ENCODE measurements around the gene MRPS11.
A peak's percentile ranks its signal among the peaks of the same experiment; 100 is the strongest.
"Not testable (repeated sequence)": the region's sequence is repeated elsewhere in the genome, so short reads cannot be mapped to it uniquely, and the experiment has no call there.

MRPS11 gene

GRCh38 chr15:88454867-88455810 lies 12.4 kb upstream of the MRPS11 start:
- DNase-seq (ENCODE audit: low spot score), result peak; percentile 67

DNA sequence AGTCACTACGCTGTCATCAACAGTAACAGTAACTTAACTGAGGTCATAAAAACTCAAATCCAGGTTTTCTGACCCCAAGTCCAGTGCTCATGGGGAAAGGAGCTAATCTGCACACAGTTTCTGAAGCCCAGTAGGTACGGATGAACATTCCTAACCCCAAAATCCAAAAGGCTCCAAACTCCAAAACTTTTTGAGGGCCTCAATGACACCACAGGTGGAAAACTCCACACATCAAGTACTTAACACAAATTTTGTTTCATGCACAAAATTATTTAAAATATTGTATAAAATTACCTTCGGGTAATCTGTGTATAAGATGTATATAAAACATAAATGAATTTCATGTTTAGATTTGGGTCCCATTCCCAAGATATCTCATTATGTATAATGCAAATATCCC lies 10.8 kb upstream of the MRPS11 start:
- DNase-seq (ENCODE audit: low spot score), result no peak

DNA sequence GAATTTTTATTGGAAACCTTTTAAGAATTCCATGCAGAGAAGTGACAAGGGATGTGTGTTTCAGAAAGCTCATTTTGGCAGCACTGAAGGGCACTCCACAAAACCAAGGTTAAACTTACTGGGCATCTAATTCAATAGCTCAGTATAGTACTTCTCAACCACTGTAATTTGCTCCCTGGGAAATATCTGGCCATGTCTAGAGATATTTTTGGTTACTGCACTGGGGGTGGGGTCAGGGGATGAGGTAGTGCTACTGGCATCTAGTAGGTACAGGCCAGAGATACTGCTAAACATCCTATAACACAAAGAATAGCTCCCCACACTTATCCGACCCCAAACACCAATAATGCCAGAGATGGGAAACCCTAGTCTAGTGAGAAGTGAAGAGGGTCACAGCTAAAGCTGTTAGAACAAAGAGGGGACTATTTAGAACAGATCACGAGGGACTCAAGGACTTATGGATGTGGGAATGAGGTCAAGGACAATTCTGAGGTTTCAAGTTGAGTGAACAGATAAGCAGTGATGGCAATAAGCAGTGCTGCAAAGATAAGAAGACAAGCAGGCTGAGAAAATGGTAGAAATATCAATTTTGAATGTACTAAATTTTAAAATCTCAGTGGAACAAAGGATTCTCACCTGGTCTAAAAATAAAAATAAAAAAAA lies 3.5 kb upstream of the MRPS11 start:
- DNase-seq (ENCODE audit: low spot score), result no peak

DNA sequence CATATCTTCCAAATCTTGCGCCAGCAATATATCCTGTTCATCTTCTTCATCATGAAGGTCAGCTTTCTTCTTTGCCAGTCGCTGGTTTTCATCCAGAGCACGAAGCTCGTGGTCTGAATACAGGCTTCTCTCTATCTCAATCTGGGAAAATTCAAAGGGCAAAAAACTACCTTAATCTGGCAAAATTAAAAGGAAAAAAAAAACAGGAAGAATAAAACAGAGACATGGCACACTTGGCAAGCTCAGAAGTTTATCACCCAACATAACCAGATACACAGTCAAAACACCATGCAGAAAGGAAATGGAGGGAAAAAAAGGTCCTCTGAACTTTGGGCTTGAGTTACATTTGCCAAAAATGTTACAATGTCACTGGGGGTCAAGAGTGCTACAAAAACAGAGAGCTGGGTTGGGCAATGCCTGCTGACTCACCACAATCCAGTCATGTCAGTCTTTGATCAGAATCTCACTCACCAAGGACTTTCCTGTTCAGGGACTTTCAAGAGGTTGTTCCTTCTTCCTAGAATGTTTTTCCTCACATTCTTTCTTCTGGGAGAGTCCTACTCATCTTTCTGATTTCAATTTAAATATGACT lies 1.8 kb upstream of the MRPS11 start:
- no peak for DNase-seq (ENCODE audit: low spot score)

- peak; percentile 15 for DNase-seq (ENCODE audit: low spot score)
Measured at GRCh38 chr15:88467935-88468528, 524 bp downstream of the MRPS11 start.

DNA sequence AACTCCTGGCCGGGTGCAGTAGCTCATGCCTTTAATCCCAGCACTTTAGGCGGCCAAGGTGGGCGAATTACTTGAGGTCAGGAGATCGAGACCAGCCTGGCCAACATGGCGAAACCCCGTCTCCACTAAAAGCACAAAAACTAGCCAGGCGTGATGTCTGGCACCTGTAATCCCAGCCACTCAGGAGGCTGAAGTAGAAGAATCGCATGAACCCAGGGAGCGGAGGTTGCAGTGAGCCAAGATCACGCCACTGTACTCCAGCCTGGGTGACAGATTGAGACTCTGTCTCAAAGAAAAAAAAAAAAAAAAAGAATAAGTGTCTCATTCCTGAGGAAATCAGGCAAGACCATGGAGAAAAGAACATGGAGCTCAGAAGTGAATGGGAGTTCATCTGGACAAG lies 1.2 kb downstream of the MRPS11 start:
- DNase-seq (ENCODE audit: low spot score), result not testable (repeated sequence)

DNA sequence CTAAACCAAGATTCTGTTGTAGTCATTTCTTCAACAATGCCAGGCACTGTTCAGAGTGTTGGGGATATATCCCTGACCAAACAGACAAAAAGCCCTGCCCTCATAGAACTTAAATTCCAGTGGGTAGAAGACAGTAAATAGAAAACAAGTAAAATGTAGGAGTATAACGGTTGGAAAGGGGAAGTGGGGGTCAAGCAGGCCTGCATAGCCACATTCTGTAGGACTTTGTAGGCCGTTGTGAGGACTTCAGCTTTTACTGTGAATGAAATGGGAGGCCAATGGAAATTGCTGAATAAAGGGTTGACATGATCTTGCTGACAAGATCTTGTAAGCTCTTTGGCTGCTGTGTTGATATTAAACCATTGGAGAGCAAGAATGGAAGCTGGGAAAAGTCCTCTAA lies 1.8 kb downstream of the MRPS11 start:
- no peak for DNase-seq (ENCODE audit: low spot score)

DNA sequence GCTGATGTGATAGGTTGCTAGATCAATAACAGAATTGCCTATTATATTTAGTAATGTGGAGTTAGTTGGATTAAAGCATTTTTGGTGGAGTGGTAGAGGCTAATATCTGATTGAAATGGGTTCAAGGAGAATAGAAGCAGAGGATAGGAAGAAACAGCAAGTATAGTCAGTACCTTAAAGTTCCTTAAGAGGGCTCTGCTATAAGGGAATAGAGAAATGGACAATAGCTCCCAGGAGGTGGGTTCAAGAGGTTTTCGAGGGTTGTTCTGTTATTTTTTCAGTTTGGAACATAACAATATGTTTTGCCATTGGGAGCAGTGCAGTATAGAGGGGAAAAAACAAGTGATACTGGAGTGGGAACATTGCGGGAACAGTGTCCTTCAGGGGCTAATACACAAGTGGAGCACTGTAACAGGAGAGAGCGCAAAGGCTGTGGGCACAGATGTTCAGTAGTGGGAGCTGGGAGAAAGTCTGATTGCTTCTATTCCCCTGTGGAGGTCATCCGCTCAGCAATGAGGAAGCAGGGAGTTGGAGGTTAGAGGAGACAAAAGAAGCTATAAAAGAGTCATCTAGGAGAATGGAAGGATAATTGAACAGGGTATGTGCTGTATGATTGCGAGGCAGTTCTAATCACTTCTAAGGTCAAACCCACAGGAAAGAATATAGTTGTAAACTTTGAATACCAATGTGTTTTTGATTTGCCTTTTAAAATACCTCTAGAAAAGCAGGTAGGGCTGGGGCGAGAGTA lies 3.3 kb downstream of the MRPS11 start:
- DNase-seq (ENCODE audit: low spot score), result no peak

DNA sequence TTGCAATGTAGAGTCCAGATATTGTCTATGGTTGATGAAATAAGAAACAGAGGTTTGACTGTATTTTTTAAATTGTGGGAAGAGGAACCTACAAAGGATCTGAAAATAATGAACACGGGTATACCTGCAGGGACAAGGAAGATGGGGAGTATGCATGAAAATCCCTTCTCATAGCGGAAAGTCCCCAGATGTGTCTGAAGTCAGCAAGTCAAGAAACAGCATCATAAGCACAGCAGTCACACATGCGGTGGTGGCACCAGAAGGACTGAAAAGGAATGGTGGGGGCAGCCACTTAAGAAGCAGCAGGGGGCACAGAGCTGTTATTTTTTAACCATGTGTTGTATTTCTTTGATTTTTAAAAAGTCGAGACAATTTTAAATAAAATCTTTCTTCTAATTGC lies 4.7 kb downstream of the MRPS11 start:
- no peak for DNase-seq (ENCODE audit: low spot score)

DNA sequence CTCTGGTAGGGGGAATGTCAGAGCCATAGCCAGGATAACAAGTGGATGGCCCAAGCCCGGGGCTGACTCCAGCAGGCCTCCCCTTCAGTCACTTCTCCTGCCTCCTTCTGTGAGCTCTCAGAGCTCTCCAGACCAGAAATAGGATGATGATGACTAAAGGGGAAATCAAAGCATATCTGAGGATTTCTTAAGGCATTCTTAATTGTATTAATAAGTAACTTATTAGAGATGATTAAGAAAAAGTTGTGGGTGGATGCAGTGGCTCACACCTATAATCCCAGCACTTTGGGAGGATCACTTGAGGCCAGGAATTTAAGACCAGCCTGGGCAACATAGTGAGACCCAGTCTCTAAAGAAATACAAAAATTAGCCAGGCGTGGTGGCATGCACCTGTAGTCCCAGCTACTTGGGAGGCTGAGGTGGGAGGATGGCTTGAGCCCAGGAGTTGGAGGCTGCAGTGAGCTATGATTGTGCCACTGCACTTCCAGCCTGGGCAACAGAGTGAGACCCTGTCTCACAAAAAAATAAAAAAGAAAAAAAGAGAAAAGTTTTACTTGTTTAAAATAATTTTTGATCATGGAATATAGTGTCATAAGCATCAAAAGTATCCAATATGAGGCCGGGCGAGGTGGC lies 6.3 kb downstream of the MRPS11 start:
- DNase-seq (ENCODE audit: low spot score), result not testable (repeated sequence)

GRCh38 chr15:88476635-88477060 lies 9.1 kb downstream of the MRPS11 start:
- DNase-seq (ENCODE audit: low spot score), result peak; percentile 63

DNA sequence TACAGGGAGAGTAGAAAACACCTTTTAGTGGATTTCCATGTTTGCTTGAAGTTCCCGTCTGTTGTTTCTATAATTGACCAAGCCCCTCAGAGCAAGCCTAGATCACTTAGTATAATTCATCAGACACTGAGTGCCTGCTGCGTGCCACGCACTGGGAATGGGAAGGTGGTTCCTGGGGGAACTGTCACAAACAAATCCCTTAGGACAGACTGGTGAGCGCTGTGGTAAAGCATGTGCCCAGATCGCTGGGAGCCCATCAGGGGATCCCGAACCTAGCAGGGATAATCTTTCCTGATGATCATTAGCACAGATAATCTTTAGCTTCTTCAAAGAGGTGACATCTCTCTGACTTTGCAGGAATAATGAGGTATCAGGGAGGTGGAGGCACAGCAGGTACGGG lies 9.6 kb downstream of the MRPS11 start:
- no peak for DNase-seq (ENCODE audit: low spot score)

DNA sequence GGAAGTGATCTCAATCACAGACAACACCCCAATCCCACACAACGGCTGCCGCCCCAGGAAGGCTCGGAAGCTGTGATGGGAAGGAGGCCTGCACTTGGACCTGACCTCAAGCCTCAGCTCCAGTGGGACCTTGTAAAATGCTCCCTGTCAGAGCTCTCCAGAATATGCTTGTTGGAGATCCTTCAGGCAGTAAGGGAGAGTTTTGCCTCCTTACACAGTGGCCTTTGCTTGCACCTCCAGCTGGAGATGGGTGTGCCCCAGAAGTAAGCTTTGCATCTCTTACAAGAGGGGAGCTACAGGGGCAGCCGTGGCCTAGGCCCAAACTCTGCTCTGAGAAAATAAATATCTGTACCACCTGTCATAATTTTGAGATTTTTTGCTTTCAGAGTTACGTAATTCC lies 10.4 kb downstream of the MRPS11 start:
- no peak for DNase-seq (ENCODE audit: low spot score)

GRCh38 chr15:88479169-88479568 lies 11.7 kb downstream of the MRPS11 start:
- DNase-seq (ENCODE audit: low spot score), result no peak

DNA sequence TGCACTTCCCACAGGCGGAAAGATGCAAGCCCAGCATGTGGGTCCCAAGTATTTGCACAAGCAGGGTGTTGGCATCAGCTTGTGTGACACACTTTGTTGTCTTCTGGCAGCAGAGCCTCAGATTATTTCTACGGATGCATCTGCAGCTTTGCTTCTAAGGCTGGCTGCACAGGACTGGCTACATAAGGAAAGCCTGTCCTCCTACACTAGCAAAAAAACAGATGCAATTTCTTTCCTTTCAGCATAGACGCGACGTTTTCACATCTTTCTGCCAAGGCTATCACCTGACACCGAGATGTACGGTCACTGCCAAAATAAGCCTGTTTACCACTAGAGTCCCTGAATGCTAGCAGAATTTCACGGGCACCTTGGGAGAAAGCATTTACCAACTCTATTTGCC lies 13.5 kb downstream of the MRPS11 start:
- no peak for DNase-seq (ENCODE audit: low spot score)

DNA sequence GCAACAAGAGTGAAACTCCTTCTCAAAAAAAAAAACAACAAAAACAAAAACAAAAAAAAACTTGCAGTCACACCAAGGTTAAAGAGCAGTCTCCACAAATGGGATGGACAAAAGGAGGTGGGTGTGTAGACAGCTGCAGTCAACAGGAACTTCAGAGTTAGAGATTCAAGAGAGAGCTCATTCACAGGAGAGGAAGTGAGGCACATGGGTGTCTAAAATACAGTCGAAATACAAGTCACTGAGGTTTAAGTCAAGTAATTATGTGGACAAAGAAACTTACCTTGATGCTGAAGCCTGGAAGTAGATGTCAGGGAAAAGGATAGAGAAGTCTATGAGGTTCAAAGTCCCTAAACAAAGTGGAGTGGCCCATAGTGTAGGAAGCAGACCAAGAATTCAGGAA lies 14.8 kb downstream of the MRPS11 start:
- no peak for DNase-seq (ENCODE audit: low spot score)

DNA sequence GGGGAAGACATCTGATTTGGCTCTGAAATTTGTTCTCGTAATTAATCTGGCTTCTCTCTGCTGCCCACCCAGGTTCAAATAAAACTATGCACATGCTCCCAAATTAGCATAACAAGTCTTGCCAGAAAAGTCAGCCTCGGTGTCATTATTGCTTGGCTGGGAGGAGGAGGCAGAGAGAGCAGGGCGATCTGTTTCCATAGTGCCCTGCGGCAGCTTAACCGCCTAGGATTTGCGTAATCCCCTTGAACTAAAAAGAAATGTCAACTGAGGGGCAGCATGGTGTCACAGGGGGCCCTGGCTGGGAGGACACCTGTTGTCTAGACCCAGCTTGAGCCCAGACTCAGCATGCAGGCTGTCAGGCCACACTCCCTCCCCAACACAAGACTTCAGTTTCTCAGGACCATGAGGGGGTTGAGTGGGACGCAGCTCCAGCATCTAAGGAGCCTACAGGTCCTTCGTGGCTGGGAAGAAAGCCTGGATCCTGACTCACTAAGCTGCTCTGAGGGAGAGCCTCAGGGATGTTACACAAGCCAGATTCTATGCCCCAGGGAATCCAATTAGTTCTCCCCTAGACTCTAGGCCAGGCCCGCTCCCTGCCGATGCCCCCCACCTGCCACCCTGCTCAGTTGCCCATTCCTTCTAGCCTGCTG lies 17.3 kb downstream of the MRPS11 start:
- DNase-seq (ENCODE audit: low spot score), result no peak

DNA sequence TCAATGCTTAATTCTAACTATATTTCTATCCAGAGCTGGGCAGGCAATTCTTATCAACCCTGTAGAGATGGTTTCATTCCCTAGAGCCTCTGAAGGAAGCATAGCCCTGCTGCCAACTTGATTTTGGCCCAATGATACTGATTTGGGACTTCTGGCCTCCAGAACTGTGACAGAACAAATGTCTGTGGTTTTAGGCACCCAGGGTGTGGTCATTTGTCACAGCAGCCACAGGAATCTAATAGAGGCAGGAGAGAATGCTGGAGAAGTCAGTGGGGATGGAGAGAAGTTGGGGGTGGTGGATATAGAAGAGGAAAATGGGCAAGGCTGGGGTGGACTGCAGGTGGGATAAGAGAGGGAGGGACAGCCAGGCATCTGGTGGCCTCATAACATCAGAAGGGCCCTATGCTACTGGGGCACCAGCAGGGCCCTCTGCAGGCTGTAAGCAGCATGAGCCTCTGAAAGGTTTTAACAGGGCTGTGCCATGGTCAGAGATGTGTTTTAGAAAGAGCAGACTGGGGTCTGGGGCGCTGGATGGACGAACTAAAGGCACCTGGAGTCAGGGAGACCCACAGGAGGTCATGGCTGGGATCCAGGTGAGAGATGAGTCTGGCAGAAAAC lies 19.8 kb downstream of the MRPS11 start:
- no peak for DNase-seq (ENCODE audit: low spot score)

- no peak for DNase-seq (ENCODE audit: low spot score)
Measured at GRCh38 chr15:88487796-88488523, 20.5 kb downstream of the MRPS11 start.

GRCh38 chr15:88489321-88489720 lies 21.8 kb downstream of the MRPS11 start:
- no peak for DNase-seq (ENCODE audit: low spot score)

Measured in germinal center (tissue), 1 donor.